Upper lobe of left lung (tissue), 4 donors: ENCODE data around the gene FNDC8.

Experiments used
- CTCF ChIP-seq, 6 experiments: fragments of 450-650 bp in 4 of 6; fragments of 200-600 bp in 2 of 6; sonication (generic) in 2 of 6; IDR thresholded peaks; one replicate each; pipeline ENCODE4 v1.5.1; 2016 to 2019; ENCODE audit warnings: antibody characterized with exemption in 6 of 6
- POLR2A ChIP-seq, 4 donors: fragments of 450-650 bp; IDR thresholded peaks; one replicate each; pipeline ENCODE4 v1.5.1; 2016 to 2017; ENCODE audit warnings: antibody characterized with exemption in 4 of 4, mild to moderate bottlenecking in 2 of 4
- POLR2AphosphoS5 ChIP-seq, 2 donors: sonication (generic); formaldehyde crosslinking; IDR thresholded peaks; one replicate each; pipeline ENCODE4 v1.5.1; 2017; ENCODE audit warnings: antibody characterized with exemption in 2 of 2

GRCh38 chr17:35104844-35105450 lies 16.5 kb upstream of the FNDC8 start:
- TF ChIP-seq POLR2A (IDR thresholded peaks at IDR 0.05) (no peak), CTCF (IDR thresholded peaks at IDR 0.05) (no peak), POLR2AphosphoS5 (IDR thresholded peaks at IDR 0.05) (no peak)
